ENCODE results near the gene ZFAND3. TPM values are rescaled to one million over a fixed set of nuclear protein-coding genes. Genes with fewer than 3 reads are reported as not detected.

The ZFAND3 gene
- polyA plus RNA-seq, 1 of the 3 experiments (the other 2 are of a cell fraction) = 16.7 TPM

- Histone ChIP-seq H3K9me2 (no peaks in the 10 kb centered on the region), H3K4me3 (ENCODE audit: low read depth in 2 of 2, low read length in 1 of 2) (no peak overlapping the region), H3K4me1 (ENCODE audit: control insufficient read depth in 1 of 2, insufficient read depth in 2 of 2, low read depth in 1 of 2, low read length in 1 of 2) (peaks cover 0 to 8% of the 10 kb centered on the region in 2 experiments; a peak in 2 of 4 replicates), H3K4me2 (no peak overlapping the region), H3K9me3 (no peaks in the 10 kb centered on the region), H3F3A (replicated peaks; ENCODE audit: insufficient read depth) (no peaks in the 10 kb centered on the region), H3K9ac (no peak overlapping the region), H3K36me3 (replicated peaks in 1 of 2; ENCODE audit: control insufficient read depth in 1 of 2, insufficient read depth in 2 of 2, low read length in 1 of 2) (peaks cover 5 to 7% of the 10 kb centered on the region in 2 experiments), H3K79me2 (ENCODE audit: insufficient read depth) (peaks cover 34% of the 10 kb centered on the region), H4K20me1 (ENCODE audit: insufficient read depth) (peaks cover 20% of the 10 kb centered on the region), H3K27me3 (ENCODE audit: insufficient read depth) (no peaks in the 10 kb centered on the region), H2AFZ (ENCODE audit: low read depth) (no peak overlapping the region), H3K27ac (ENCODE audit: low read depth in 2 of 2, low read length in 1 of 2) (no peak overlapping the region)
- DNase-seq = no peak
- CTCF ChIA-PET = interaction anchor here (0.6 to 0.9 kb wide), 2 partner anchors 46 to 781 kb away, joined by 3 to 4 read pairs; no protein-coding TSS in a partner anchor
- 100% methylated on average over 2 of the region's 3 CpGs for WGBS (ENCODE audit: low lambda C conversion rate)
- POLR2A ChIA-PET = no interaction called here
- TF ChIP-seq RAD21 (IDR thresholded peaks at IDR 0.05; ENCODE audit: low read length) (no peak), RXRA (IDR thresholded peaks at IDR 0.05; ENCODE audit: borderline replicate concordance, low read depth) (no peak), TEAD4 (IDR thresholded peaks at IDR 0.05; ENCODE audit: borderline replicate concordance, insufficient read depth) (no peak), MAX (IDR thresholded peaks at IDR 0.05; ENCODE audit: low read depth) (no peak), IRF3 (IDR thresholded peaks at IDR 0.05; ENCODE audit: low read depth, low read length) (no peak), EP300 (IDR thresholded peaks at IDR 0.05; ENCODE audit: borderline replicate concordance in 1 of 2, low read depth in 1 of 2, low read length in 1 of 2) (no peak), TCF12 (IDR thresholded peaks at IDR 0.05) (no peak), USF2 (IDR thresholded peaks at IDR 0.05; ENCODE audit: borderline replicate concordance, low read depth, low read length) (no peak), YY1 (IDR thresholded peaks at IDR 0.05; ENCODE audit: low read depth) (no peak)
These were observed 285.5 kb downstream of the ZFAND3 start for GRCh38 chr6:38105066-38105465.

GRCh38 chr6:38107073-38107472, 287.5 kb downstream of the ZFAND3 start:
- WGBS (ENCODE audit: low lambda C conversion rate) = 92% methylated on average over 1 of the region's 1 CpG
- CTCF ChIA-PET = interaction anchor here (0.8 kb wide), 1 partner anchor 10 kb away, joined by 3 read pairs; no protein-coding TSS in a partner anchor
- peaks cover 0 to 14% of the 10 kb centered on the region in 2 experiments; a peak in 2 of 4 replicates for H3K4me1 ChIP-seq (ENCODE audit: control insufficient read depth in 1 of 2, insufficient read depth in 2 of 2, low read depth in 1 of 2, low read length in 1 of 2)
- POLR2A ChIA-PET = no interaction called here
- H3K9me2 ChIP-seq = no peaks in the 10 kb centered on the region
- no peak overlapping the region for H3K4me2 ChIP-seq
- H3K27me3 ChIP-seq (ENCODE audit: insufficient read depth) = no peaks in the 10 kb centered on the region
- no peak overlapping the region for H3K27ac ChIP-seq (ENCODE audit: low read depth in 2 of 2, low read length in 1 of 2)
- no peak overlapping the region for H3K4me3 ChIP-seq (ENCODE audit: low read depth in 2 of 2, low read length in 1 of 2)
- no peaks in the 10 kb centered on the region for H3F3A ChIP-seq (replicated peaks; ENCODE audit: insufficient read depth)
- no peak overlapping the region for H2AFZ ChIP-seq (ENCODE audit: low read depth)
- H4K20me1 ChIP-seq (ENCODE audit: insufficient read depth) = peaks cover 26% of the 10 kb centered on the region
- H3K9ac ChIP-seq = no peak overlapping the region
- no peaks in the 10 kb centered on the region for H3K9me3 ChIP-seq
- H3K79me2 ChIP-seq (ENCODE audit: insufficient read depth) = peaks cover 27% of the 10 kb centered on the region
- peaks cover 5% of the 10 kb centered on the region in 2 experiments for H3K36me3 ChIP-seq (replicated peaks in 1 of 2; ENCODE audit: control insufficient read depth in 1 of 2, insufficient read depth in 2 of 2, low read length in 1 of 2)
- no peak for DNase-seq
- TF ChIP-seq IRF3 (IDR thresholded peaks at IDR 0.05; ENCODE audit: low read depth, low read length) (no peak), PBX3 (IDR thresholded peaks at IDR 0.05) (no peak), TAF1 (IDR thresholded peaks at IDR 0.05; ENCODE audit: borderline replicate concordance, low read depth, low read length) (no peak), FOXJ3 (CRISPR knock-in tag; IDR thresholded peaks at IDR 0.05) (no peak), CTCF (IDR thresholded peaks at IDR 0.05) (no peak), SIN3A (IDR thresholded peaks at IDR 0.05; ENCODE audit: borderline replicate concordance, low read depth, low read length) (no peak), CHD2 (IDR thresholded peaks at IDR 0.05; ENCODE audit: low read length, partially characterized antibody) (no peak), NRF1 (IDR thresholded peaks at IDR 0.05; ENCODE audit: low read depth, low read length) (no peak), RFX5 (IDR thresholded peaks at IDR 0.05; ENCODE audit: low read length) (no peak), FOXM1 (IDR thresholded peaks at IDR 0.05; ENCODE audit: low read depth) (no peak)

Data from SK-N-SH (cell line).